ENCODE data around the gene CNTNAP2.

CNTNAP2 gene

DNA sequence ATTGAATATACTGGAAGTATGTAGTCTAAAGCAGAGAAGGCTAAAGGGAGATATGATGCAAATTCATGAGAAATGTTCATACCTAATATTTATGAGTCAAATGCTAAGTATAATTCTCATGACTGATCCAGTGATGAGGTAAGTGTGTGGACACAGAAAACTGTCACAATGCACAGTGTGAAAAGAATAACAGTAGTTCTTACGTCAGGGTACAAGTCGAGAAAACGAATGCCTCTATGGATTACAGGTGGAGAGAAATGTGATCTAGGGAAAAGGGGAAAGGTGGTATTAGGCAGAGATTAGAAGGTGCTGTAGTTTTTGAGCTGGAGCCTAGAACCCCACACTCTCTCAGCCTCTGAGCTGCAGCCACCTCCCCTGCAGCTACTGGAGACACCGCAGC is 542.0 kb downstream of the CNTNAP2 start:
- no peak overlapping the region for H3K4me3 ChIP-seq (ENCODE audit: insufficient read depth, low read length, poor library complexity, severe bottlenecking)
- H2AFZ ChIP-seq (ENCODE audit: low read depth, low read length, severe bottlenecking), result no peak overlapping the region
- H3K9me3 ChIP-seq (ENCODE audit: insufficient read depth, low read length), result no peaks in the 10 kb centered on the region
- no peak overlapping the region for H3K9ac ChIP-seq (ENCODE audit: low read length)
- no peaks in the 10 kb centered on the region for H3K27me3 ChIP-seq (ENCODE audit: low read length)
- no peaks in the 10 kb centered on the region for H4K20me1 ChIP-seq (ENCODE audit: low read depth, low read length)
- no peaks in the 10 kb centered on the region for H3F3A ChIP-seq (ENCODE audit: insufficient read depth)
- no peak overlapping the region for H3K27ac ChIP-seq (ENCODE audit: low read depth, low read length)
- H3K36me3 ChIP-seq (ENCODE audit: low read length), result no peaks in the 10 kb centered on the region
- no peak overlapping the region for H3K4me2 ChIP-seq (ENCODE audit: low read depth, low read length, poor library complexity, severe bottlenecking)
- TF ChIP-seq, protein P1, sequence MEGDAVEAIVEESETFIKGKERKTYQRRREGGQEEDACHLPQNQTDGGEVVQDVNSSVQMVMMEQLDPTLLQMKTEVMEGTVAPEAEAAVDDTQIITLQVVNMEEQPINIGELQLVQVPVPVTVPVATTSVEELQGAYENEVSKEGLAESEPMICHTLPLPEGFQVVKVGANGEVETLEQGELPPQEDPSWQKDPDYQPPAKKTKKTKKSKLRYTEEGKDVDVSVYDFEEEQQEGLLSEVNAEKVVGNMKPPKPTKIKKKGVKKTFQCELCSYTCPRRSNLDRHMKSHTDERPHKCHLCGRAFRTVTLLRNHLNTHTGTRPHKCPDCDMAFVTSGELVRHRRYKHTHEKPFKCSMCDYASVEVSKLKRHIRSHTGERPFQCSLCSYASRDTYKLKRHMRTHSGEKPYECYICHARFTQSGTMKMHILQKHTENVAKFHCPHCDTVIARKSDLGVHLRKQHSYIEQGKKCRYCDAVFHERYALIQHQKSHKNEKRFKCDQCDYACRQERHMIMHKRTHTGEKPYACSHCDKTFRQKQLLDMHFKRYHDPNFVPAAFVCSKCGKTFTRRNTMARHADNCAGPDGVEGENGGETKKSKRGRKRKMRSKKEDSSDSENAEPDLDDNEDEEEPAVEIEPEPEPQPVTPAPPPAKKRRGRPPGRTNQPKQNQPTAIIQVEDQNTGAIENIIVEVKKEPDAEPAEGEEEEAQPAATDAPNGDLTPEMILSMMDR (IDR thresholded peaks at IDR 0.05; ENCODE audit: insufficient read depth, low read length, poor library complexity, severe bottlenecking), result no peak
- no peak for TF ChIP-seq EZH2phosphoT487 (conservative IDR thresholded peaks at IDR 0.05; ENCODE audit: low read length)
- H3K79me2 ChIP-seq (ENCODE audit: insufficient read depth, low read length), result no peaks in the 10 kb centered on the region
- H3K9me2 ChIP-seq (replicated peaks; ENCODE audit: insufficient read depth, low read length), result no peaks in the 10 kb centered on the region

DNA sequence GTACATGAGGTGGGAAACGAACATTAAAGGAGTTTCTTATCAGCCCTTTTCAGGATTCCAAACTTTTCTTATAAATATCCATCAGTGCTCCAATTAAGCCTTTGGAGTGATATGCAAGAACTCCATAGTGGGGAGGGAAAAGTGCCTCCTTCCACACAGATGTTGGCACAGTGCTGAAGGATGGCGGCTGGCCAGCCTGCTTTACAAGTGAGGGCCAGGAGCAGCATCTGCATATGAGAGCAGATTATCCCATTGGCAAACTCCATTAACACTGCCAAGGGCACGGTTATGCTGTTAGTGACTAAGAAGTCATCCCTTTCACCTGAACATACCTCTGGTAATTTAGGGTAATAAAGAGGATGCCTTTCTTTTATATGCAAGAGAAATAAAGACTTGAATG is 543.1 kb downstream of the CNTNAP2 start:
- Histone ChIP-seq H2AFZ (ENCODE audit: low read depth, low read length, severe bottlenecking) (no peak overlapping the region), H3K79me2 (ENCODE audit: insufficient read depth, low read length) (no peaks in the 10 kb centered on the region), H4K20me1 (ENCODE audit: low read depth, low read length) (no peaks in the 10 kb centered on the region), H3K4me3 (ENCODE audit: insufficient read depth, low read length, poor library complexity, severe bottlenecking) (no peak overlapping the region), H3K4me2 (ENCODE audit: low read depth, low read length, poor library complexity, severe bottlenecking) (no peak overlapping the region), H3F3A (ENCODE audit: insufficient read depth) (no peaks in the 10 kb centered on the region), H3K27me3 (ENCODE audit: low read length) (no peaks in the 10 kb centered on the region), H3K36me3 (ENCODE audit: low read length) (no peaks in the 10 kb centered on the region), H3K9ac (ENCODE audit: low read length) (no peak overlapping the region), H3K27ac (ENCODE audit: low read depth, low read length) (no peak overlapping the region), H3K9me2 (replicated peaks; ENCODE audit: insufficient read depth, low read length) (no peaks in the 10 kb centered on the region), H3K9me3 (ENCODE audit: insufficient read depth, low read length) (no peaks in the 10 kb centered on the region)
- TF ChIP-seq, protein P1 (IDR thresholded peaks at IDR 0.05; ENCODE audit: insufficient read depth, low read length, poor library complexity, severe bottlenecking), result no peak

DNA sequence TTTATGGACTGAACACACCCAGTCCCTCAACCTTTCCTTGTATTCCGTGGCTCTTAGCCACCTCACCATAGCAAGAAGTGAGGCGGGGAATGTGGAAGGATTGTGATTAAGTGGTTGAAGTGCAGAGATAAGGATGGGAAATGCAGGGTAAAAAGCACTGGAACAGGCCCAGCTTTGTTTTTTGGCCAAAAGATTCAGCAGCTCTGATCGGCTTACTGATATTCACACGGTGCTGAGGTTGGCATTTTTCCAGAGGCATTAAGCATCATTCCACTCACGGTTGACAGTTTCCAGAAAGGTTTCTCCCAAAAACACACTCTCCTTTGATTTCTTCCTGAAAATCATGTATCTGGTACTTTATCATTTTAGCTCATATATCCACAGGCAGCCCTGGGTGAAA is 544.2 kb downstream of the CNTNAP2 start:
- H3K36me3 ChIP-seq (ENCODE audit: low read length), result no peaks in the 10 kb centered on the region
- no peaks in the 10 kb centered on the region for H3K9me3 ChIP-seq (ENCODE audit: insufficient read depth, low read length)
- no peak for TF ChIP-seq EZH2phosphoT487 (conservative IDR thresholded peaks at IDR 0.05; ENCODE audit: low read length)
- H3K79me2 ChIP-seq (ENCODE audit: insufficient read depth, low read length), result no peaks in the 10 kb centered on the region
- H3K9me2 ChIP-seq (replicated peaks; ENCODE audit: insufficient read depth, low read length), result no peaks in the 10 kb centered on the region
- H3K4me3 ChIP-seq (ENCODE audit: insufficient read depth, low read length, poor library complexity, severe bottlenecking), result no peak overlapping the region
- H3K9ac ChIP-seq (ENCODE audit: low read length), result no peak overlapping the region
- H4K20me1 ChIP-seq (ENCODE audit: low read depth, low read length), result no peaks in the 10 kb centered on the region
- no peak overlapping the region for H2AFZ ChIP-seq (ENCODE audit: low read depth, low read length, severe bottlenecking)
- no peaks in the 10 kb centered on the region for H3K27me3 ChIP-seq (ENCODE audit: low read length)
- no peak overlapping the region for H3K27ac ChIP-seq (ENCODE audit: low read depth, low read length)
- no peaks in the 10 kb centered on the region for H3F3A ChIP-seq (ENCODE audit: insufficient read depth)
- no peak overlapping the region for H3K4me2 ChIP-seq (ENCODE audit: low read depth, low read length, poor library complexity, severe bottlenecking)

DNA sequence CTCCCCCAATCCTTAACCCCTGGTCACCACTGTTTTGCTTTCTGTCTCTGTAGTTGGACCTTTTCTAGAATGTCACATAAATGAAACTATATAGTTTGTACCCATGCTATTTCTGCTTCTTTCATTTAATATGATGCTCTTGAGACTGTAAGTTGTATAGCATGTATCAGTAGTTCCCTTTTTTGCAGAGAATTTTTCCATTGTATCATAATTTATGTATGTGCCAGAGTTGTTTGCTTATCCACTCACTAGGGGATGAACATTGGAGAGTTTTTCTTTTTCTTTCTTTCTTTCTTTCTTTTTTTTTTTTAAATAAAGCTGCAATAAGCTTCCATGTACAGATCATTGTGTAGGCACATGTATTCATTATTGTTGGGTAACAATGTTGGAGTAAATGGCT is 544.8 kb downstream of the CNTNAP2 start:
- H3K27ac ChIP-seq (ENCODE audit: low read depth, low read length), result no peak overlapping the region
- H3K27me3 ChIP-seq (ENCODE audit: low read length), result no peaks in the 10 kb centered on the region

More for the DNA sequence above, 544.8 kb downstream of the CNTNAP2 start:
- H3K9me3 ChIP-seq (ENCODE audit: insufficient read depth, low read length), result no peaks in the 10 kb centered on the region
- no peak overlapping the region for H3K9ac ChIP-seq (ENCODE audit: low read length)
- TF ChIP-seq EZH2phosphoT487 (conservative IDR thresholded peaks at IDR 0.05; ENCODE audit: low read length), result no peak
- TF ChIP-seq, protein P1 (IDR thresholded peaks at IDR 0.05; ENCODE audit: insufficient read depth, low read length, poor library complexity, severe bottlenecking), result no peak
- no peak overlapping the region for H2AFZ ChIP-seq (ENCODE audit: low read depth, low read length, severe bottlenecking)
- no peaks in the 10 kb centered on the region for H3K79me2 ChIP-seq (ENCODE audit: insufficient read depth, low read length)
- H4K20me1 ChIP-seq (ENCODE audit: low read depth, low read length), result no peaks in the 10 kb centered on the region
- H3K4me3 ChIP-seq (ENCODE audit: insufficient read depth, low read length, poor library complexity, severe bottlenecking), result no peak overlapping the region
- H3K9me2 ChIP-seq (replicated peaks; ENCODE audit: insufficient read depth, low read length), result no peaks in the 10 kb centered on the region
- H3K4me2 ChIP-seq (ENCODE audit: low read depth, low read length, poor library complexity, severe bottlenecking), result no peak overlapping the region
- no peaks in the 10 kb centered on the region for H3K36me3 ChIP-seq (ENCODE audit: low read length)
- H3F3A ChIP-seq (ENCODE audit: insufficient read depth), result no peaks in the 10 kb centered on the region
